Endothelial cell of umbilical vein (primary cell): ENCODE results near the gene CPEB1. TPM values are rescaled to one million over a fixed set of nuclear protein-coding genes. Genes with fewer than 3 reads are reported as not detected.

Experiments
- polyA plus RNA-seq, 4 experiments: library from polyadenylated mRNA; depleted of rRNA in 3 of 4; stranded (reverse) in 3 of 4; unstranded in 1 of 4; fragments of >200 nt; gene quantifications; 2 replicates each; pipeline versions ENCODE4 v1.2.1 to v1.2.3, GENCODE V29; 2011 to 2012; ENCODE audit warnings: missing spikeins in 1 of 4
- total RNA-seq: library from RNA; stranded (reverse); gene quantifications from 2 replicates; pipeline ENCODE4 v1.2.3, GENCODE V29; 2021

Gene CPEB1
- total and polyA plus RNA-seq, 2 donors (not counting 3 experiments of a cell fraction or from before 2014, with no cell fraction given) = not detected

Other genes starting within 250 kb of the CPEB1 start
- gene GOLGA6L9, start 217.5 kb downstream of the CPEB1 start, total RNA-seq = 3.8 and 4.5 TPM in 2 replicates
- 1.0 and 1.3 TPM in 2 replicates for gene GOLGA6L9, start 217.5 kb downstream of the CPEB1 start, polyA plus RNA-seq
- gene RPS17, start 106.9 kb downstream of the CPEB1 start, total RNA-seq = 1,599 and 1,690 TPM in 2 replicates
- gene RPS17, start 106.9 kb downstream of the CPEB1 start, polyA plus RNA-seq = 2,963 and 4,382 TPM in 2 replicates
- not detected in 2 replicates for gene AP3B2, start 62.5 kb upstream of the CPEB1 start, total RNA-seq
- gene AP3B2, start 62.5 kb upstream of the CPEB1 start, polyA plus RNA-seq = not detected in 2 replicates
- gene FSD2, start 158.7 kb upstream of the CPEB1 start, total RNA-seq = not detected in 2 replicates
- gene FSD2, start 158.7 kb upstream of the CPEB1 start, polyA plus RNA-seq = not detected in 2 replicates
- gene WHAMM, start 162.3 kb upstream of the CPEB1 start, total RNA-seq = 7.7 and 9.4 TPM in 2 replicates
- gene WHAMM, start 162.3 kb upstream of the CPEB1 start, polyA plus RNA-seq = 4.1 and 4.3 TPM in 2 replicates